ENCODE data around the gene TXNL1.

Gene TXNL1

GRCh38 chr18:56615738-56616520 is 22.5 kb downstream of the TXNL1 start (continued):
- TF ChIP-seq TSHZ2 (CRISPR knock-in tag; IDR thresholded peaks at IDR 0.05) (no peak), CSRNP3 (CRISPR knock-in tag; IDR thresholded peaks at IDR 0.05) (no peak), ZNF70 (CRISPR knock-in tag; IDR thresholded peaks at IDR 0.05) (no peak)

- no peak for ATAC-seq
Observed at GRCh38 chr18:56606618-56607017, 31.8 kb downstream of the TXNL1 start.

More at GRCh38 chr18:56606618-56607017, 31.8 kb downstream of the TXNL1 start:
- TF ChIP-seq PATZ1 (CRISPR knock-in tag; IDR thresholded peaks at IDR 0.05; ENCODE audit: borderline replicate concordance): no peak
- no peak for TF ChIP-seq BACH2 (CRISPR knock-in tag; IDR thresholded peaks at IDR 0.05; ENCODE audit: borderline replicate concordance)
- no peak for TF ChIP-seq CREB5 (CRISPR knock-in tag; IDR thresholded peaks at IDR 0.05; ENCODE audit: low read depth)
- TF ChIP-seq CSRNP3 (CRISPR knock-in tag; IDR thresholded peaks at IDR 0.05): no peak
- TF ChIP-seq ZNF8 (CRISPR knock-in tag; IDR thresholded peaks at IDR 0.05): no peak
- TF ChIP-seq SNAI2 (CRISPR knock-in tag; IDR thresholded peaks at IDR 0.05): no peak
- TF ChIP-seq ZFP3 (CRISPR knock-in tag; IDR thresholded peaks at IDR 0.05): no peak
- TF ChIP-seq RARB (CRISPR knock-in tag; IDR thresholded peaks at IDR 0.05): no peak
- TF ChIP-seq ZNF565 (CRISPR knock-in tag; conservative IDR thresholded peaks at IDR 0.05; ENCODE audit: low read depth): no peak
- no peak for TF ChIP-seq GLIS3 (CRISPR knock-in tag; IDR thresholded peaks at IDR 0.05)
- no peak for TF ChIP-seq ISL1 (CRISPR knock-in tag; IDR thresholded peaks at IDR 0.05)
- TF ChIP-seq POU6F1 (CRISPR knock-in tag; IDR thresholded peaks at IDR 0.05; ENCODE audit: borderline replicate concordance, low read depth): no peak
- TF ChIP-seq ARNTL (CRISPR knock-in tag; IDR thresholded peaks at IDR 0.05; ENCODE audit: borderline replicate concordance, low read depth): no peak
- no peak for TF ChIP-seq ZC3H10 (CRISPR knock-in tag; IDR thresholded peaks at IDR 0.05)
- TF ChIP-seq OSR1 (CRISPR knock-in tag; IDR thresholded peaks at IDR 0.05): no peak
- no peak for TF ChIP-seq ESRRG (CRISPR knock-in tag; IDR thresholded peaks at IDR 0.05)
- TF ChIP-seq ZFP30 (CRISPR knock-in tag; IDR thresholded peaks at IDR 0.05): no peak

Data from SK-N-SH treated with all-trans-retinoic acid at 6 μM for 48 hours (cell line).